HepG2 (cell line): ENCODE data around the gene PPP3R1. TPM values are rescaled to one million over a fixed set of nuclear protein-coding genes. Genes with fewer than 3 reads are reported as not detected.
"Not testable (repeated sequence)": the region's sequence is repeated elsewhere in the genome, so short reads cannot be mapped to it uniquely, and the experiment has no call there.

Experiments
- ATAC-seq: fragments of 200-7000 bp; cut with Tn5 transposase; 3 replicates; pipeline ENCODE4 v1.9.1; 2020; ENCODE audit warnings: mild to moderate bottlenecking, moderate library complexity
- BruUV-seq: library from RNA; stranded (reverse); fragments of 400-500 nt; replicated peaks from 2 replicates; lab custom pipeline; 2021; lab: Mats Ljungman, UMichigan
- CTCF ChIA-PET: fragments of 300-600 bp; formaldehyde crosslinking; extraction: SDS; loops from one replicate; lab custom pipeline; 2021; ENCODE audit warnings: low total read pairs, inconsistent platforms, low intra/inter-chr PET ratio; lab: Yijun Ruan, JAX
- POLR2A ChIA-PET: fragments of 350-600 bp; sonication (Branson Sonifier 250); formaldehyde crosslinking; loops from one replicate; lab custom pipeline; 2020; ENCODE audit warnings: antibody characterized with exemption, inconsistent platforms; lab: Yijun Ruan, JAX
- DNase-seq: peaks from one replicate; pipeline ENCODE4 v3.0.0-alpha.2; 2015; ENCODE audit warnings: low spot score
- FAIRE-seq: peaks from 3 replicates; lab custom pipeline; 2011; peaks lifted over from hg19 to GRCh38; lab: Jason Lieb, UNC
- H2AFZ ChIP-seq: one replicate; pipeline ENCODE4 v1.6.1; 2011; ENCODE audit warnings: low read length, inconsistent platforms
- H3K27ac ChIP-seq: fragments of 300-600 bp; 3 replicates; pipeline ENCODE4 v1.8.0; 2011; ENCODE audit warnings: mixed run types, mild to moderate bottlenecking, mixed read lengths, low read length, inconsistent platforms; ENCODE audit not compliant: insufficient read depth; ENCODE audit errors: extremely low read length
- H3K27me3 ChIP-seq, 2 experiments: fragments of 200-600 bp in 1 of 2; 2 replicates in 1 of 2; 3 replicates in 1 of 2; pipeline versions ENCODE4 v1.6.0 to v1.8.0; 2011; ENCODE audit warnings: low read length in 2 of 2, mild to moderate bottlenecking in 2 of 2, moderate library complexity in 2 of 2, inconsistent platforms in 1 of 2; ENCODE audit not compliant: insufficient read depth in 2 of 2, control insufficient read depth in 1 of 2
- H3K36me3 ChIP-seq, 2 experiments: fragments of 200-600 bp in 1 of 2; replicated peaks in 1 of 2; 2 replicates in 1 of 2; 3 replicates in 1 of 2; pipeline versions ENCODE4 v1.5.1 to v1.8.0; 2011; ENCODE audit warnings: low read length in 2 of 2, inconsistent platforms in 1 of 2; ENCODE audit not compliant: insufficient read depth in 2 of 2, control insufficient read depth in 1 of 2
- H3K4me1 ChIP-seq: 2 replicates; pipeline ENCODE4 v1.5.1; 2012; ENCODE audit warnings: low read length, inconsistent platforms; ENCODE audit not compliant: insufficient read depth
- H3K4me2 ChIP-seq: 2 replicates; pipeline ENCODE4 v1.6.0; 2011; ENCODE audit warnings: low read depth, low read length, inconsistent platforms
- H3K4me3 ChIP-seq, 3 experiments: fragments of 200-600 bp in 1 of 3; sonication (generic), shearing (Covaris generic) in 1 of 3; replicated peaks in 1 of 3; 2 replicates each; pipeline ENCODE4 v1.5.1; 2011 to 2016; ENCODE audit warnings: low read length in 3 of 3, inconsistent platforms in 2 of 3, low read depth in 2 of 3, mild to moderate bottlenecking in 2 of 3, control low read depth in 1 of 3, mixed read lengths in 1 of 3; ENCODE audit not compliant: insufficient read depth in 1 of 3
- H3K79me2 ChIP-seq: one replicate; pipeline ENCODE4 v1.6.1; 2011; ENCODE audit warnings: low read length, inconsistent platforms; ENCODE audit not compliant: insufficient read depth
- H3K9ac ChIP-seq: 2 replicates; pipeline ENCODE4 v1.6.0; 2011; ENCODE audit warnings: mild to moderate bottlenecking, low read depth, low read length, inconsistent platforms; ENCODE audit not compliant: insufficient read depth
- H3K9me3 ChIP-seq: 2 replicates; pipeline ENCODE4 v1.5.1; 2012; ENCODE audit warnings: mild to moderate bottlenecking, low read length
- H4K20me1 ChIP-seq: 2 replicates; pipeline ENCODE4 v1.6.0; 2011; ENCODE audit warnings: inconsistent platforms, mild to moderate bottlenecking, low read length, moderate library complexity; ENCODE audit not compliant: insufficient read depth
- GPN1 ChIP-seq: sonication (generic); formaldehyde crosslinking; IDR thresholded peaks from 2 replicates; pipeline ENCODE4 v1.5.1; 2020; ENCODE audit warnings: missing genetic modification reagents, borderline replicate concordance
- MEIS1 ChIP-seq: sonication (generic); formaldehyde crosslinking; IDR thresholded peaks from 2 replicates; pipeline ENCODE4 v1.9.0; 2021; ENCODE audit warnings: mild to moderate bottlenecking, missing genetic modification reagents, moderate library complexity, borderline replicate concordance
- NR2C2 ChIP-seq: sonication (generic); formaldehyde crosslinking; IDR thresholded peaks from 2 replicates; pipeline ENCODE4 v1.4.0; 2020; ENCODE audit warnings: missing genetic modification reagents, mild to moderate bottlenecking, moderate library complexity, borderline replicate concordance
- NR2F2 ChIP-seq: IDR thresholded peaks from 2 replicates; pipeline ENCODE4 v1.6.1; 2012; ENCODE audit warnings: low read depth, inconsistent platforms, borderline replicate concordance
- POLR2G ChIP-seq: fragments of 200-400 bp; formaldehyde crosslinking; IDR thresholded peaks from 2 replicates; pipeline ENCODE4 v1.6.1; 2018; ENCODE audit warnings: mild to moderate bottlenecking, low read depth, low read length, moderate library complexity
- ZNF552 ChIP-seq: sonication (generic); formaldehyde crosslinking; IDR thresholded peaks from 2 replicates; pipeline ENCODE4 v1.9.0; 2022; ENCODE audit warnings: missing genetic modification reagents, mild to moderate bottlenecking, borderline replicate concordance
- WGBS: methylation state at CpG from one replicate; pipeline ENCODE4 v1.1.6; 2017; ENCODE audit warnings: low lambda C conversion rate; 5-methylcytosine and 5-hydroxymethylcytosine counted together
- in situ Hi-C: cut with HindIII; loops from 2 replicates; pipeline ENCODE4 v1.10.0; 2017; ENCODE audit warnings: low pct_unique_long_range_greater_than_20kb; ENCODE audit not compliant: extremely low pct_ligation_motif_present
- intact Hi-C: fragments of 100-400 bp; cut with micrococcal nuclease; formaldehyde crosslinking; loops from one replicate; pipeline ENCODE4 v1.10.0; 2022; ENCODE audit not compliant: unreplicated experiment
- polyA plus RNA-seq, 8 experiments: library from polyadenylated mRNA; depleted of rRNA in 3 of 8; stranded (reverse) in 7 of 8; unstranded in 1 of 8; fragments of >200 nt; fragmentation: Illumina TruSeq in 4 of 8; extraction: Trizol in 4 of 8; gene quantifications; 2 replicates each; pipeline versions ENCODE4 v1.2.1 to v1.2.3, GENCODE V29; 2011 to 2016; ENCODE audit warnings: low read depth in 4 of 8, missing spikeins in 1 of 8, mixed read lengths in 1 of 8; ENCODE audit not compliant: insufficient read depth in 1 of 8
- total RNA-seq, 5 experiments: library from RNA; depleted of rRNA; stranded (reverse); fragments of >200 nt; fragmentation: Illumina TruSeq; extraction: Trizol; gene quantifications; 2 replicates each; pipeline ENCODE4 v1.2.3, GENCODE V29; 2016; ENCODE audit warnings: low read depth in 1 of 5
- TF ChIP-seq, protein P1 (sequence below): sonication (generic); formaldehyde crosslinking; IDR thresholded peaks from 2 replicates; pipeline ENCODE4 v1.5.0; 2020; ENCODE audit warnings: mild to moderate bottlenecking, missing genetic modification reagents

Gene PPP3R1
- total and polyA plus RNA-seq, 2 of the 13 experiments (the other 11 are each of a cell fraction or from before 2014, with no cell fraction given) = 11.6 to 25.7 TPM

DNA sequence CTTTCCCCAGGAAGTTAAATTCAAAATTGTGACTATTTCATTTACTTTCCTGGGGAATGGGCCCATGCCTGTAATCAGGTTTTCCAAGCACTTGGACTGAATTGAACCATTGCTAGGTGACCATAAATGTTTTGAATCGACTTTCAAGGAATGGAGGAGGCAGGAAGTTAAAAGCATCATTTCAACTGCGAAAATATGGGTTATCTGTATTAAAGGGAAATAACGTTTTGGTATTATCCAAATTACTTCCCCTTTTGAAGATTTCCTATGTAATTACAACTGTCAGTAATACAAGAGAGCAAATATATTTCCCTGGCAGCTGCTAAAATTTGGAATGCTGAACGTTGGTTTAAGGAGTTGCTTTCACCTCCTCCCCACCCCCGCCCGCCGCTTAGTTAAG is 75.7 kb downstream of the PPP3R1 start:
- Histone ChIP-seq H3K4me3 (no peak overlapping the region), H3K9ac (no peak overlapping the region), H3K36me3 (peaks cover 11 to 69% of the 10 kb centered on the region in 2 experiments), H3K4me1 (peaks cover 1% of the 10 kb centered on the region), H4K20me1 (no peaks in the 10 kb centered on the region), H3K27ac (no peak overlapping the region), H3K27me3 (no peaks in the 10 kb centered on the region), H2AFZ (no peak overlapping the region), H3K9me3 (no peaks in the 10 kb centered on the region), H3K79me2 (no peaks in the 10 kb centered on the region), H3K4me2 (no peak overlapping the region)
- intact Hi-C loops = no loop called here
- CTCF ChIA-PET = no interaction called here
- TF ChIP-seq NR2C2 (no peak), ZNF552 (CRISPR knock-in tag) (no peak), NR2F2 (no peak), GPN1 (no peak), POLR2G (0 out of 2 replicates have a peak, but pooled peaks have one; percentile 6), MEIS1 (CRISPR knock-in tag) (no peak)
- POLR2A ChIA-PET = no interaction called here
- 92% methylated on average over 7 of the region's 7 CpGs for WGBS
- DNase-seq (no peak), ATAC-seq (no peak), FAIRE-seq (no peak)
- no TSS peak for BruUV-seq
- in situ Hi-C loops = no loop called here

DNA sequence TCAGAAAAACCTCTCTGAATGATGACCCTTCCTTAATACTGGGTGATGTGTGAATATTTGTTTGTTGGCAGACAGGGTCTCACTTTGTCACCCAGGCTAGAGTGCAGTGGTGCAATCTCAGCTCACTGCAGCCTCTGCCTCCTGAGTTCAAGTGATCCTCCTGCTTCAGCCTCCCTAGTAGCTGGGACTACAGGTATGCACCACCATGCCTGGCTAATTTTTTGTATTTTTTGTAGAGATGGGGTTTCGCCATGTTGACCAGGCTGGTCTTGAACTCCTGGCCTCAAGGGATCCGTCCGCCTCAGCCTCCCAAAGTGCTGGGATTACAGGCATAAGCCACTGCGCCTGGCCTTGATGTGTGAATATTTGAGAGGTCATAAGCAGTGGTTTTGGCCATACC is 77.1 kb downstream of the PPP3R1 start:
- 98% methylated on average over 4 of the region's 4 CpGs for WGBS
- not testable (repeated sequence) for DNase-seq, H2AFZ ChIP-seq, H4K20me1 ChIP-seq, H3K79me2 ChIP-seq, H3K27ac ChIP-seq, H3K9me3 ChIP-seq, FAIRE-seq, H3K27me3 ChIP-seq, H3K4me2 ChIP-seq
- H3K36me3 ChIP-seq = peaks cover 13 to 70% of the 10 kb centered on the region in 2 experiments
- BruUV-seq = TSS peak; percentile 16
- POLR2A ChIA-PET = interaction anchor here (1.2 to 1.3 kb wide), 2 partner anchors 18 to 77 kb away, joined by 3 to 5 read pairs; partner anchors contain the start of genes PNO1 and PPP3R1
- TF ChIP-seq, protein P1, sequence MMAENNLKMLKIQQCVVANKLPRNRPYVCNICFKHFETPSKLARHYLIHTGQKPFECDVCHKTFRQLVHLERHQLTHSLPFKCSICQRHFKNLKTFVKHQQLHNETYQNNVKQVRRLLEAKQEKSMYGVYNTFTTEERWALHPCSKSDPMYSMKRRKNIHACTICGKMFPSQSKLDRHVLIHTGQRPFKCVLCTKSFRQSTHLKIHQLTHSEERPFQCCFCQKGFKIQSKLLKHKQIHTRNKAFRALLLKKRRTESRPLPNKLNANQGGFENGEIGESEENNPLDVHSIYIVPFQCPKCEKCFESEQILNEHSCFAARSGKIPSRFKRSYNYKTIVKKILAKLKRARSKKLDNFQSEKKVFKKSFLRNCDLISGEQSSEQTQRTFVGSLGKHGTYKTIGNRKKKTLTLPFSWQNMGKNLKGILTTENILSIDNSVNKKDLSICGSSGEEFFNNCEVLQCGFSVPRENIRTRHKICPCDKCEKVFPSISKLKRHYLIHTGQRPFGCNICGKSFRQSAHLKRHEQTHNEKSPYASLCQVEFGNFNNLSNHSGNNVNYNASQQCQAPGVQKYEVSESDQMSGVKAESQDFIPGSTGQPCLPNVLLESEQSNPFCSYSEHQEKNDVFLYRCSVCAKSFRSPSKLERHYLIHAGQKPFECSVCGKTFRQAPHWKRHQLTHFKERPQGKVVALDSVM (CRISPR knock-in tag) = peak; percentile 57; the same call in 1 of the 2 replicates
- TF ChIP-seq, all 625 proteins: peak for 1; not testable (repeated sequence) for 624
- intact Hi-C loops, ATAC-seq, CTCF ChIA-PET, in situ Hi-C loops, H3K9ac ChIP-seq, H3K4me3 ChIP-seq: not testable (repeated sequence)
- H3K4me1 ChIP-seq = peaks cover 11% of the 10 kb centered on the region
